Gastroesophageal sphincter (tissue), 4 donors: Measurements from ENCODE around the gene PPFIBP1. TPM values are rescaled to one million over a fixed set of nuclear protein-coding genes. Genes with fewer than 3 reads are reported as not detected.

Experiments used
- ATAC-seq: fragments of 150-250 bp; one replicate; pipeline ENCODE4 v1.9.1; 2016; ENCODE audit warnings: mild to moderate bottlenecking, moderate library complexity
- H3K27ac ChIP-seq, 4 donors: fragments of 200-600 bp; sonication (generic) in 3 of 4; 1 replicate in 3 of 4; 2 replicates in 1 of 4; pipeline ENCODE4 v1.5.1; 2016 to 2019
- H3K27me3 ChIP-seq: fragments of 200-600 bp; sonication (generic); one replicate; pipeline ENCODE4 v1.5.1; 2019
- H3K36me3 ChIP-seq, 2 donors: fragments of 200-600 bp; sonication (generic); one replicate each; pipeline ENCODE4 v1.5.1; 2019; ENCODE audit warnings: control low read depth in 1 of 2
- H3K4me1 ChIP-seq, 3 donors: fragments of 200-600 bp; sonication (generic); 1 replicate in 2 of 3; 2 replicates in 1 of 3; pipeline ENCODE4 v1.5.1; 2016 to 2019; ENCODE audit warnings: control low read depth in 2 of 3
- H3K4me3 ChIP-seq, 2 donors: fragments of 200-600 bp; sonication (generic); one replicate each; pipeline ENCODE4 v1.5.1; 2019; ENCODE audit warnings: mild to moderate bottlenecking in 1 of 2, moderate library complexity in 1 of 2
- H3K9me3 ChIP-seq, 3 donors: fragments of 200-600 bp; sonication (generic); one replicate each; pipeline ENCODE4 v1.5.1; 2017 to 2019; ENCODE audit warnings: control low read depth in 2 of 3
- CTCF ChIP-seq, 4 experiments: fragments of 200-600 bp in 2 of 4; fragments of 450-650 bp in 2 of 4; sonication (generic) in 1 of 4; IDR thresholded peaks; one replicate each; pipeline ENCODE4 v1.5.1; 2017 to 2019; ENCODE audit warnings: antibody characterized with exemption in 4 of 4, mild to moderate bottlenecking in 2 of 4, moderate library complexity in 2 of 4
- EP300 ChIP-seq: sonication (generic); formaldehyde crosslinking; IDR thresholded peaks from one replicate; pipeline ENCODE4 v1.6.1; 2017; ENCODE audit warnings: antibody characterized with exemption, mild to moderate bottlenecking
- POLR2A ChIP-seq, 2 donors: fragments of 450-650 bp; IDR thresholded peaks; one replicate each; pipeline ENCODE4 v1.6.1; 2017; ENCODE audit warnings: antibody characterized with exemption in 2 of 2, mild to moderate bottlenecking in 2 of 2, moderate library complexity in 1 of 2
- POLR2AphosphoS5 ChIP-seq: sonication (generic); formaldehyde crosslinking; IDR thresholded peaks from one replicate; pipeline ENCODE4 v1.6.1; 2017; ENCODE audit warnings: antibody characterized with exemption
- WGBS, 2 donors: methylation state at CpG; one replicate each; pipeline ENCODE4 v1.1.5; 2018; ENCODE audit warnings: low coverage in 1 of 2; 5-methylcytosine and 5-hydroxymethylcytosine counted together
- total RNA-seq, 4 donors: library from RNA; depleted of rRNA; stranded (reverse); fragments of >200 nt; gene quantifications; one replicate each; pipeline ENCODE4 v1.1.0, GENCODE V29; 2016

PPFIBP1 gene
- total RNA-seq, 4 donors from 2014 or later: 70.7 to 78.7 (median 72.5) TPM

GRCh38 chr12:27564612-27565213 is 40.7 kb downstream of the PPFIBP1 start:
- no peak for TF ChIP-seq EP300
- no peak for TF ChIP-seq CTCF (IDR thresholded peaks at IDR 0.05)
- TF ChIP-seq POLR2A (IDR thresholded peaks at IDR 0.05): no peak
- no peak for TF ChIP-seq POLR2AphosphoS5
- Histone ChIP-seq H3K27me3 (no peaks in the 10 kb centered on the region), H3K4me1 (peaks cover 0 to 33% (median 11%) of the 10 kb centered on the region in 3 donors), H3K27ac (peak overlapping the region in 1 of 4 donors; percentile 36), H3K4me3 (no peak overlapping the region), H3K9me3 (no peaks in the 10 kb centered on the region), H3K36me3 (no peaks in the 10 kb centered on the region)
- 42 to 69% methylated on average over 2 to 4 of the region's 9 CpGs for WGBS, 2 donors
- no peak for ATAC-seq

- TF ChIP-seq CTCF (IDR thresholded peaks at IDR 0.05) (peak in 1 of 4 experiments; percentile 20), POLR2A (IDR thresholded peaks at IDR 0.05) (no peak)
- no peak for ATAC-seq
- H3K36me3 ChIP-seq: no peaks in the 10 kb centered on the region
- no peak overlapping the region for H3K4me3 ChIP-seq
- WGBS, 2 donors: 93 to 100% methylated on average over 2 of the region's 2 CpGs
- H3K27me3 ChIP-seq: no peaks in the 10 kb centered on the region
- peaks cover 0 to 22% (median 11%) of the 10 kb centered on the region in 3 donors for H3K4me1 ChIP-seq
- H3K9me3 ChIP-seq: no peaks in the 10 kb centered on the region
- H3K27ac ChIP-seq: no peak overlapping the region
Measured at GRCh38 chr12:27566159-27566558, 42.2 kb downstream of the PPFIBP1 start.

- 56 to 89% methylated on average over 2 of the region's 2 CpGs for WGBS, 2 donors
- Histone ChIP-seq H3K4me3 (no peak overlapping the region), H3K27ac (no peak overlapping the region), H3K4me1 (peaks cover 0 to 17% (median 11%) of the 10 kb centered on the region in 3 donors), H3K9me3 (no peaks in the 10 kb centered on the region), H3K27me3 (no peaks in the 10 kb centered on the region), H3K36me3 (no peaks in the 10 kb centered on the region)
- no peak for TF ChIP-seq CTCF (IDR thresholded peaks at IDR 0.05)
- ATAC-seq: no peak
Measured at GRCh38 chr12:27566626-27567025, 42.6 kb downstream of the PPFIBP1 start.

- 32 to 40% methylated on average over 1 of the region's 1 CpG for WGBS, 2 donors
- Histone ChIP-seq H3K36me3 (no peaks in the 10 kb centered on the region), H3K9me3 (no peaks in the 10 kb centered on the region), H3K27ac (no peak overlapping the region), H3K4me3 (no peak overlapping the region), H3K27me3 (no peaks in the 10 kb centered on the region), H3K4me1 (peaks cover 0 to 23% (median 5%) of the 10 kb centered on the region in 3 donors)
- TF ChIP-seq CTCF (IDR thresholded peaks at IDR 0.05): no peak
- no peak for TF ChIP-seq EP300
- no peak for TF ChIP-seq POLR2A (IDR thresholded peaks at IDR 0.05)
- TF ChIP-seq POLR2AphosphoS5: peak; percentile 15
- ATAC-seq: peak; percentile 36
Measured at GRCh38 chr12:27571463-27571862, 47.5 kb downstream of the PPFIBP1 start.

GRCh38 chr12:27572486-27573255 is 48.7 kb downstream of the PPFIBP1 start:
- Histone ChIP-seq H3K9me3 (no peaks in the 10 kb centered on the region), H3K27me3 (no peaks in the 10 kb centered on the region), H3K4me3 (no peak overlapping the region), H3K27ac (no peak overlapping the region), H3K4me1 (peaks cover 0 to 34% (median 5%) of the 10 kb centered on the region in 3 donors), H3K36me3 (no peaks in the 10 kb centered on the region)
- ATAC-seq: no peak
- TF ChIP-seq POLR2AphosphoS5 (no peak), EP300 (no peak), CTCF (IDR thresholded peaks at IDR 0.05) (no peak), POLR2A (IDR thresholded peaks at IDR 0.05) (no peak)
- WGBS, 2 donors: 67 to 81% methylated on average over 2 of the region's 2 CpGs
